ENCODE measurements around the gene LAMA2. TPM values are rescaled to one million over a fixed set of nuclear protein-coding genes. Genes with fewer than 3 reads are reported as not detected.

LAMA2 gene
- polyA plus RNA-seq, 1 donor from 2014 or later: 2.5 TPM

DNA sequence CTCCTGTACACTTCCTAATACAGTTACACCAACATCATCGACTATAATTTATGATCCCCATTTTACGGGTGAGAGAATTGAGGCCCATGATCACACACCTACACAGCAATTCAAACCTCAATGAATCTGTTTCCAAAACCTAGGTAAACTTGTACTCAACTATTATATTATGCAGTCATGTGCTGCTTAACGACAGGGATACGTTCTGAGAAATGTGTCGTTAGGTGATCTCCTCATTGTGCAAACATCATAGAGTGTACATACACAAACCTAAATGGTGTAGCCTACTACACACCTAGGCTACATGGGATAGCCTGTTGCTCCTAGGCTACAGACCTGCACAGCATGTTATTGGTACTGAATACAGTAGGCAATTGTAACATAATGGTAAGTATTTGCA, 441.4 kb downstream of the LAMA2 start:
- Histone ChIP-seq H3K9ac (ENCODE audit: low read length) (no peak overlapping the region), H2AFZ (ENCODE audit: low read depth, low read length) (no peak overlapping the region), H3F3A (ENCODE audit: insufficient read depth, low read length, poor library complexity, severe bottlenecking) (no peaks in the 10 kb centered on the region), H3K36me3 (ENCODE audit: insufficient read depth, low read length) (no peaks in the 10 kb centered on the region), H3K4me2 (ENCODE audit: low read length) (no peak overlapping the region), H3K9me2 (ENCODE audit: insufficient read depth, low read length) (no peaks in the 10 kb centered on the region), H3K4me3 (ENCODE audit: low read length) (no peak overlapping the region), H4K20me1 (ENCODE audit: insufficient read depth) (no peaks in the 10 kb centered on the region), H3K27me3 (ENCODE audit: insufficient read depth, low read depth, low read length) (no peaks in the 10 kb centered on the region), H3K9me3 (ENCODE audit: low read length) (no peaks in the 10 kb centered on the region), H3K79me2 (replicated peaks; ENCODE audit: insufficient read depth, low read length) (no peaks in the 10 kb centered on the region), H3K27ac (ENCODE audit: low read length) (no peak overlapping the region)
- no peak for TF ChIP-seq EZH2 (IDR thresholded peaks at IDR 0.05; ENCODE audit: borderline replicate concordance, insufficient read depth, low read length, poor library complexity, severe bottlenecking)
- no peak for TF ChIP-seq MXI1 (conservative IDR thresholded peaks at IDR 0.05; ENCODE audit: poor library complexity, severe bottlenecking)
- no peak for TF ChIP-seq RAD21 (conservative IDR thresholded peaks at IDR 0.05)
- no peak for TF ChIP-seq POLR2AphosphoS5 (IDR thresholded peaks at IDR 0.05)
- no peak for TF ChIP-seq EP300 (conservative IDR thresholded peaks at IDR 0.05; ENCODE audit: poor library complexity, severe bottlenecking)

GRCh38 chr6:129329678-129330077, 446.7 kb downstream of the LAMA2 start:
- H3K27me3 ChIP-seq (ENCODE audit: insufficient read depth, low read depth, low read length): no peaks in the 10 kb centered on the region
- no peaks in the 10 kb centered on the region for H3K79me2 ChIP-seq (replicated peaks; ENCODE audit: insufficient read depth, low read length)
- H3K4me3 ChIP-seq (ENCODE audit: low read length): no peak overlapping the region
- no peaks in the 10 kb centered on the region for H3K9me2 ChIP-seq (ENCODE audit: insufficient read depth, low read length)
- no peaks in the 10 kb centered on the region for H4K20me1 ChIP-seq (ENCODE audit: insufficient read depth)
- H3K9me3 ChIP-seq (ENCODE audit: low read length): no peaks in the 10 kb centered on the region
- no peak overlapping the region for H3K4me2 ChIP-seq (ENCODE audit: low read length)
- no peaks in the 10 kb centered on the region for H3F3A ChIP-seq (ENCODE audit: insufficient read depth, low read length, poor library complexity, severe bottlenecking)
- H2AFZ ChIP-seq (ENCODE audit: low read depth, low read length): no peak overlapping the region
- H3K27ac ChIP-seq (ENCODE audit: low read length): no peak overlapping the region
- TF ChIP-seq EZH2 (IDR thresholded peaks at IDR 0.05; ENCODE audit: borderline replicate concordance, insufficient read depth, low read length, poor library complexity, severe bottlenecking) (no peak), RAD21 (conservative IDR thresholded peaks at IDR 0.05) (no peak), POLR2AphosphoS5 (IDR thresholded peaks at IDR 0.05) (no peak), SMC3 (conservative IDR thresholded peaks at IDR 0.05; ENCODE audit: poor library complexity) (no peak), REST (IDR thresholded peaks at IDR 0.05; ENCODE audit: borderline replicate concordance) (no peak), CTCF (IDR thresholded peaks at IDR 0.05; ENCODE audit: poor library complexity, severe bottlenecking) (no peak), TAF1 (IDR thresholded peaks at IDR 0.05; ENCODE audit: low read depth) (no peak)
- no peaks in the 10 kb centered on the region for H3K36me3 ChIP-seq (ENCODE audit: insufficient read depth, low read length)
- H3K9ac ChIP-seq (ENCODE audit: low read length): no peak overlapping the region
